D721Med (cell line): Measurements from ENCODE around the gene C17orf75.
A peak's percentile ranks its signal among the peaks of the same experiment; 100 is the strongest.
"Not testable (repeated sequence)": the region's sequence is repeated elsewhere in the genome, so short reads cannot be mapped to it uniquely, and the experiment has no call there.

Source experiments
- DNase-seq: peaks from one replicate; pipeline ENCODE4 v3.0.0; 2011; ENCODE audit warnings: low spot score; ENCODE audit not compliant: insufficient read length
- FAIRE-seq: peaks from 2 replicates; lab custom pipeline; 2011; peaks lifted over from hg19 to GRCh38; lab: Jason Lieb, UNC
- CTCF ChIP-seq: IDR thresholded peaks from 2 replicates; pipeline ENCODE4 v1.5.1; 2012; ENCODE audit warnings: mild to moderate bottlenecking, control low read depth; ENCODE audit not compliant: insufficient read depth; ENCODE audit errors: missing control alignments

C17orf75 gene

GRCh38 chr17:32327911-32328310, 14.1 kb downstream of the C17orf75 start:
- FAIRE-seq (no peak), DNase-seq (no peak)
- no peak for TF ChIP-seq CTCF

GRCh38 chr17:32323811-32324491, 18.0 kb downstream of the C17orf75 start:
- TF ChIP-seq CTCF, result no peak
- no peak for FAIRE-seq
- DNase-seq, result no peak

- FAIRE-seq (no peak), DNase-seq (no peak)
- TF ChIP-seq CTCF, result no peak
Measured at GRCh38 chr17:32323046-32323445, 18.9 kb downstream of the C17orf75 start.

GRCh38 chr17:32320847-32321246, 21.1 kb downstream of the C17orf75 start:
- DNase-seq, result no peak
- FAIRE-seq, result no peak
- no peak for TF ChIP-seq CTCF

GRCh38 chr17:32320080-32320479, 21.9 kb downstream of the C17orf75 start:
- not testable (repeated sequence) for FAIRE-seq, DNase-seq

GRCh38 chr17:32319548-32319905, 22.4 kb downstream of the C17orf75 start:
- peak; percentile 99 for TF ChIP-seq CTCF
- DNase-seq (no peak), FAIRE-seq (no peak)

GRCh38 chr17:32318071-32318470, 23.9 kb downstream of the C17orf75 start:
- no peak for FAIRE-seq
- no peak for TF ChIP-seq CTCF

GRCh38 chr17:32317353-32317752, 24.6 kb downstream of the C17orf75 start:
- no peak for FAIRE-seq
- TF ChIP-seq CTCF, result no peak
- no peak for DNase-seq

More at GRCh38 chr17:32318071-32318470, 23.9 kb downstream of the C17orf75 start:
- no peak for DNase-seq

- DNase-seq, FAIRE-seq: not testable (repeated sequence)
Measured at GRCh38 chr17:32316653-32317052, 25.3 kb downstream of the C17orf75 start.
